GM19397 (cell line): Measurements from ENCODE around the gene PCDHGA12.

Experiments used
- ATAC-seq: cut with Tn5 transposase; IDR thresholded peaks from one replicate; pipeline ENCODE4 v1.9.1; 2021; ENCODE audit warnings: mild to moderate bottlenecking, moderate library complexity; ENCODE audit not compliant: unreplicated experiment

Gene PCDHGA12

GRCh38 chr5:141439411-141440141, 9.3 kb downstream of the PCDHGA12 start:
- ATAC-seq = no peak

- no peak for ATAC-seq
Observed at GRCh38 chr5:141440341-141440740, 10.0 kb downstream of the PCDHGA12 start.

- ATAC-seq = no peak
Observed at GRCh38 chr5:141441571-141442170, 11.4 kb downstream of the PCDHGA12 start.

GRCh38 chr5:141465351-141465750, 35.0 kb downstream of the PCDHGA12 start:
- ATAC-seq = no peak

GRCh38 chr5:141475625-141476131, 45.4 kb downstream of the PCDHGA12 start, which contains the start of gene PCDHGC3:
PCDHGC3 (plus strand) TSS chr5:141475966; CDS start chr5:141476117, 151 bp downstream.
- peak; percentile 96 for ATAC-seq

- peak; percentile 26 for ATAC-seq
Observed at GRCh38 chr5:141476132-141476911, 46.0 kb downstream of the PCDHGA12 start.

GRCh38 chr5:141477044-141477575, 46.8 kb downstream of the PCDHGA12 start:
- ATAC-seq = no peak

GRCh38 chr5:141477815-141478214, 47.5 kb downstream of the PCDHGA12 start:
- ATAC-seq = no peak

- ATAC-seq = no peak
Observed at GRCh38 chr5:141478321-141478945, 48.1 kb downstream of the PCDHGA12 start.

- ATAC-seq = no peak
Observed at GRCh38 chr5:141479776-141480175, 49.5 kb downstream of the PCDHGA12 start.
